Activated naive CD4-positive, alpha-beta T cell treated with anti-CD3 and anti-CD28 coated beads for 36 hours (primary cell): Measurements from ENCODE around the gene TFR2. TPM values are rescaled to one million over a fixed set of nuclear protein-coding genes. Genes with fewer than 3 reads are reported as not detected.

ENCODE experiments used
- CTCF ChIA-PET: fragments of 350-600 bp; sonication (Branson Sonifier 250); formaldehyde crosslinking; loops from one replicate; lab custom pipeline; 2021; ENCODE audit warnings: antibody characterized with exemption; lab: Charles Lee
- DNase-seq: peaks from one replicate; pipeline ENCODE4 v3.0.0-alpha.2; 2020
- H3K27ac Mint-ChIP-seq: one replicate; pipeline ENCODE4 v1.8.0; 2021; ENCODE audit warnings: mild to moderate bottlenecking, mixed read lengths
- H3K27me3 Mint-ChIP-seq: one replicate; pipeline ENCODE4 v1.8.0; 2021; ENCODE audit warnings: low read depth, mixed read lengths
- H3K36me3 Mint-ChIP-seq: one replicate; pipeline ENCODE4 v1.8.0; 2021; ENCODE audit warnings: low read depth, mixed read lengths
- H3K4me1 Mint-ChIP-seq: one replicate; pipeline ENCODE4 v1.8.0; 2021; ENCODE audit warnings: low read depth, mixed read lengths
- H3K4me3 Mint-ChIP-seq: one replicate; pipeline ENCODE4 v1.8.0; 2021; ENCODE audit warnings: mild to moderate bottlenecking, moderate library complexity, mixed read lengths
- H3K9me3 Mint-ChIP-seq: one replicate; pipeline ENCODE4 v1.8.0; 2021; ENCODE audit warnings: mixed read lengths
- intact Hi-C: fragments of 100-400 bp; cut with micrococcal nuclease; formaldehyde crosslinking; loops from one replicate; pipeline ENCODE4 v1.15.1; 2023
- total RNA-seq, 2 experiments: library from RNA; stranded (reverse); gene quantifications; one replicate each; pipeline ENCODE4 v1.2.3, GENCODE V29; 2021

The TFR2 gene
- total RNA-seq, 2 experiments from 2014 or later: 4.2 to 5.1 TPM

DNA sequence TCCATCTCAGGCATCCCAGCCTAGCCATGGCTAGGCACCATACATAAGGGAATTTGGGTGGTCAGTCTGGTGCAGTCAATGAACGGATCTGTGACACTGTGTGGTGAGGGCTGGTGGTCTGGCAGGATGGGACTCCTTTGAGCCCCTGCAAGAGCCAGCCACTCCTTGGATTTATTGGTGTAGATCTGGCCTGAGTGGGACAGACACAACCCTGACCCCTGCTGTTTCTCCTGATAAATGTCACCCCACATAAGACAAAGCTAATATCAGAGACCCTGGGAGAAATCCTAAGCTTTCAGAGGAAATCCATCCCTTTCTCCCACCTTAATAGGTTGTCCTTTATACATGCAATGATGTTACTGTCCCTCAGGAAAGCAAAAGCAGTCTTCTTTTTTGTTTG lies 52.9 kb downstream of the TFR2 start:
- peak; percentile 25 for DNase-seq
- Mint-ChIP-seq H3K27me3 (peaks cover 7% of the 10 kb centered on the region), H3K9me3 (no peaks in the 10 kb centered on the region), H3K27ac (no peak overlapping the region), H3K36me3 (no peaks in the 10 kb centered on the region), H3K4me3 (peak overlapping the region; percentile 25), H3K4me1 (peaks cover 18% of the 10 kb centered on the region)
- CTCF ChIA-PET: interaction anchor here (0.5 to 2.1 kb wide), 14 partner anchors 11 to 471 kb away, joined by 3 to 15 read pairs (median 4); partner anchors contain the start of gene POP7
- intact Hi-C loops: loop anchor here (1.0 kb wide), 2 partner anchors 24 to 119 kb away; no protein-coding TSS in a partner anchor

DNA sequence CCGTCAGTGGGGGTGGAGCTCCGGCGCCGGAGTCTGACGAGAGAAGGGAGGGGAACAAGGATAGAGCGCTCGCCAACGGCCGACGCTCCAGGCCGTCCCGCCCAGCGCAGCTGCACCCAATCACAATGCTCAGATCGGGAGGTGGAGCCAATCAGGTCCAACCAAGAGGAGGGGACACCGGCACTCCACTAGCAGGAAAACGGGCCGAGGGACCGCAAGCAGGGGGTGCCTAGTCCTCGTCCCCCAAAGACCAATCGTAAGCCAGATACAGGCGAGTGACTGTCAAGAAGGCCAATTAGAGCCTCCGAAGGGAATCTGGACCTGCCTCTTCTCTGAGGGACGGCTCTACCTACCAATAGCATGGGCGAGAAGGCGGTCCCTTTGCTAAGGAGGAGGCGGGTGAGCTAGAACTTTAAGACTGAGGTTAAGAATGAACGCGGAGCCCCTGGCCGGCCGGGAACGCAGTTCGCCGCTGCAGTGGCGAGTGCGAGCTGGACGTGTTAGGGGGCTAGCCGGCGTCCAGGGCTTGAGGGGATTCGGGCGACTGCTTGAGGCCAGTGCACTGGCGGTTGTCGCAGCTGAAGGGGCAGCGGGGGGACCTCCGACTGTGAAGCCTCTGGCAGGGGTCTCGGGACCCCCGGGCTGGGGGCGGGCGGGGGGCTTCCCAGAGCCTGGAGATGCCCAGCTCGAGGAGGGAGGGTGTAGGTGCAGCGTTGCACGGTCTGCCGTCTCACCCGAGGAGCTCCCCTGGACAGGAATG lies 54.9 kb downstream of the TFR2 start, which contains the start of gene FBXO24:
TSS of gene FBXO24 (plus strand) at position 63 of the 760 bp plus-strand sequence. CDS start at position 361, 298 bp downstream.
- peak within 1 kb of the TSS; percentile 89 for H3K4me3 Mint-ChIP-seq
- H3K27ac Mint-ChIP-seq: peak within 1 kb of the TSS; percentile 97
- DNase-seq: peak; percentile 100
- peaks cover 27% of the 10 kb centered on the region for H3K4me1 Mint-ChIP-seq
- H3K27me3 Mint-ChIP-seq: peaks cover 7% of the 10 kb centered on the region
- intact Hi-C loops: loop anchor here (1.0 kb wide), 10 partner anchors 18 to 157 kb away; partner anchors contain the start of genes AGFG2, MEPCE, MOSPD3 and TSC22D4
- H3K9me3 Mint-ChIP-seq: no peaks in the 10 kb centered on the region
- peaks cover 1% of the 10 kb centered on the region for H3K36me3 Mint-ChIP-seq
- CTCF ChIA-PET: interaction anchor here (0.6 to 4.6 kb wide), 14 partner anchors 19 to 119 kb away, joined by 3 to 30 read pairs (median 4); partner anchors contain the start of genes GIGYF1 and POP7

DNA sequence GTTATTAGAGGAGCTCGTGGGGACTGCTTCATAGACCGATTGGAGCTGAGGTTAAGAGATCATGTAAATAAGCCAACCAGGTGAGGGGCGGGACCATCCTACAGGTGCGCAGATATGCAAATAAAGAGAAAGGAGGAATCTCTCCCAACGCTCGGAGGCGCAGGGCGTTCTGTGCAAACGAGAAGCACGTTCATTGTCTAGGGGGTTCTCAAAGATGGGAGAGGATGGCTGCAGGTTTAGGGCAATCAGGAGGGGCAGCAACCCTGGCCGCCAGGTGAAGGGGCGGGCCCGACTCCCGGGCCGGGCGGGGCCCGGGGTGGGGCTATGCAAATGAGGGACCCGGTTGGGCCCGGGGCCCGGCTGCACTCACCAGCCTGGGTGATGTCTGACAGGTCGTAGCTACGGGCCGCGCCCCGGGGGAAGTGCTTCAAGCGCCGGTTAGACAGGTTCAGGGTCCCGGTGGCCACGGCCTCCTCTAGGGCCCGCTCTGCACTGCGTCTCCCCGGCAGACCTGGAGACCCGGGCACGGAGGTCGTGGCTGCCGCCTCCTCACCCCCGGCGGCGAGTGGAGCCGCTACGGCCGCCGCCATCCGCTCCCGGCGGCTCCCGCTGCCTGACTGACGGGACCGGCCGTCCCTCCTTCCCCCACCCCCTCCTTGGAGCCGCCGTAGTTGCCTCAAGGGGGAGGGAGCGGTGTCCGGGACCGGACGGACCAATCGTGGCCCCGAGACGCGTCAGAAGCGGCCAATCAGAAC lies 55.7 kb downstream of the TFR2 start, which contains the start of gene LRCH4:
TSS of gene LRCH4 (minus strand) at position 619 of the 755 bp plus-strand sequence. CDS start at position 590, 29 bp downstream.
- peak within 1 kb of the TSS; percentile 89 for H3K4me3 Mint-ChIP-seq
- peaks cover 1% of the 10 kb centered on the region for H3K36me3 Mint-ChIP-seq
- no peaks in the 10 kb centered on the region for H3K9me3 Mint-ChIP-seq
- peak within 1 kb of the TSS; percentile 97 for H3K27ac Mint-ChIP-seq
- H3K4me1 Mint-ChIP-seq: peaks cover 29% of the 10 kb centered on the region
- DNase-seq: peak; percentile 68
- intact Hi-C loops: loop anchor here (1.0 kb wide), 10 partner anchors 19 to 156 kb away; partner anchors contain the start of genes AGFG2, MEPCE, MOSPD3 and TSC22D4
- CTCF ChIA-PET: interaction anchor here (0.6 to 4.6 kb wide), 15 partner anchors 20 to 140 kb away, joined by 3 to 30 read pairs (median 5); partner anchors contain the start of genes GIGYF1 and POP7
- H3K27me3 Mint-ChIP-seq: peaks cover 7% of the 10 kb centered on the region

DNA sequence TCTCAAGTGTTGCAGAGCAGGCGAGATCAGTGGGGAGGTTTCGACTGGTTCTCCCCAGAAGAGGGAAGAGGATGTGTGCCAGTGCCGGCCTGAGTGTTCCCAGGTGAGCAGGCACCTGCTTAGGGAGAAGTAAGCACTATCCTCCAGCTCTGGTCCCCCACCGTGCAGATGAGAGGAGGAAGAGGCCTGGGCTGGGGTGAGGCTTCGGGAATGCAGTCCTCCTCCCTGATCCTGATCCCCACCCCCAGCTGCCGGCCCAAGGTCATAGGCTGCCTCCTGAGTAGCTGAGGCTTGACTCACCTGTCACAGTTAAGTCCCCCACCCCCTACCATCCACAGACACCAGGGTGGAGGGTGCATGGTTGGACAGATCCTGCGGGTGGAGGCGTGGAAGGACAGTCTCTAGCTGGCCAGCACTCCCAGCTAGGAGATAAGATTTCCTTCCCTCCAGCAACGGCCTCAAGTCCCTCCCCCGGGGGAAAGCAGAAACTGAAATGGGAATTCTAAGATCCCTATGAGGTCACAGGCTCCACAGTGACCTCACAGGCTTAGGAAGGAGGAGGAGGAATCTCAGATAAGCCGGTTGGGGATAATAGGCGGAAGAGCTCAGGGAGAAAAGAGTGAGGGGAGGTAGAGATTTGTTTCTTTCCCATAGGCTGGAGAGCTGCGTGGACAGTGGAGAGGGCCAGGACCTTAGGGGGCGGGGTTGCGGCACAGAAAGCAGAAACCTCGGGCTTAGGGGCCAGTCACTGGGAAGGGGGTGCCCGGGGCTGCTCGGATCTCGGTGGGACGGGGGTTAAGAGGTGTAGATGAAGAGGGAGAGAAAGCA lies 56.5 kb downstream of the TFR2 start:
- H3K9me3 Mint-ChIP-seq: no peaks in the 10 kb centered on the region
- CTCF ChIA-PET: interaction anchor here (0.8 to 4.6 kb wide), 11 partner anchors 13 to 141 kb away, joined by 3 to 30 read pairs (median 5); partner anchors contain the start of genes GIGYF1, MOSPD3 and POP7
- H3K4me3 Mint-ChIP-seq: peak overlapping the region; percentile 89
- no peaks in the 10 kb centered on the region for H3K27me3 Mint-ChIP-seq
- H3K27ac Mint-ChIP-seq: peak overlapping the region; percentile 97
- intact Hi-C loops: no loop called here
- DNase-seq: peak; percentile 37
- peaks cover 1% of the 10 kb centered on the region for H3K36me3 Mint-ChIP-seq
- peaks cover 29% of the 10 kb centered on the region for H3K4me1 Mint-ChIP-seq

DNA sequence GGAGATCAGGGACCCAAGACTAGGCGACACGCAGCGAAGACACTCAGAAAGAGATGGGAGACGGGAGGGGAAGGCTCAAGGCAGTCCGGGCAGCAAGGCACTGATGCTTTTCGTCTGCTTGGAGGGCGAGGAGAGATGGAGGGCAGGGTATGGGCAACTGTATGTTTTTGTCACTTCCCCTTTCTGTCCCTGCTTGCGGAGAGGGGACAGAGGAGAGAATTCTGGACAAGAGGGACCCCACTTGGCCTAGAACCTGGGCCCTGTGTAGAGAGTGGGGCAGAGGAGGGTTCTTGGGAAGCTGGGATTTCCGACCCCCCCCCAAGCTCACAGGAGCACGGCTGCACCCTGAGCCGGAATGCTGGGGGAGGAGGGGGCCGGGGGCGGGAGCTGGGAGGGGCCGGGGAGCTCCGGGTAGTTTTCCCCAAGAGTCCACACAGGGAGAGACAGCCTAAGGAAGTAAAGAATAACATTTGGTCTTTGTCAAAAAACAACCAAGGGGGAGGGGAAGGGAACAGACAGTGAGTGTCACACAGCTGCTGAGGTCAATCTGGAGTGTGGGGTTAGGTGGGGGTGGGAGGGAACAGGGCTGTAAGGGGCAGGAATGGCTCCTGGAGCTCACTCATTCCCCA lies 57.2 kb downstream of the TFR2 start:
- DNase-seq: peak; percentile 23
- Mint-ChIP-seq H3K27ac (peak overlapping the region; percentile 97), H3K27me3 (no peaks in the 10 kb centered on the region), H3K4me3 (peak overlapping the region; percentile 89), H3K4me1 (peaks cover 29% of the 10 kb centered on the region), H3K36me3 (peaks cover 3% of the 10 kb centered on the region), H3K9me3 (no peaks in the 10 kb centered on the region)
- intact Hi-C loops: no loop called here
- CTCF ChIA-PET: interaction anchor here (0.6 to 4.6 kb wide), 11 partner anchors 14 to 155 kb away, joined by 3 to 30 read pairs (median 4); partner anchors contain the start of genes GIGYF1, MOSPD3 and ZCWPW1

DNA sequence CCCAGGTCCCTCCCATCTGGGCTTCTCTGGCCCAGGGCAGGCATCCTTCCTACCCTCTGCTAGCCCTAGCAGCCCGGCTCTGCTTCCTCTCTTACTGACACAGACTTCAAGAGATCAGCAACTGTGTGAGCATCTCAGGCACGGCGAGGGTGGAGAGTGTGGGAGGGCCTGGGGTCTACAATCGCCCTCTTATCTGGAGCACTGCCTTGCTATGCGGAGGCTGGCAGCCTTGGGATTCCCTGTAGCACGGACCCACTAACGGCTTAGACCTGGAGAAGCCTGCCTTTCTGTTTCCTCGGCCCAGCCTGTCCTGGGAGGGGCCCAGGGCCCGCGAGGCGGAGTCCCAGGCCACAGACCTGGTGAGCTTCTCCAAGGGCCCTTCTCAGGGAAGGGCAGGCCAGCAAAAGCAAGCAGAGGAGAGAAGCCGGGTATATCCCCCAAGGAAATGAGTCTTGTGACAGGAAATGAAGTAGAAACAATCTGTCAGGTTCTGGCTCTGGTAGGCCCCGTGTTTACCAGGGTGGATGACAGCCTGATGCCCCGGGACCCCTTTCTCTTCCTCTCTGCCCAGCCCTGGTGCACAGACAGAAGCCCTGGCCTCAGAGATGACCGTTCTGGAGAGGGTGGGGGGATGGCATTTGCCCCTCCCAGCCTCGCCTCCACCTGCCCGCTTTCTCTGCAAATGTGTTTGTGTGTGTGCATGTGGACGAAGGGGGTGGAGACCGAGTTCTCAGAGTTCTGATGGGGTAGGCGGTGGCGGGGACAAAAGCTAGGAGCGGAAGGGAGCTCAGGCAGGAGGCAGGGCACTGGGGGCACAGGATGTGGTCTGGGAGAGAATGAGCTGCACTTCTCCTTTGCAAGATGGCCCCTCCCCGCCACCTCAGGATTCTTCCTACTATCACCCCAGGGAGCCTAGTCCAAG lies 58.0 kb downstream of the TFR2 start:
- CTCF ChIA-PET: interaction anchor here (0.6 to 4.6 kb wide), 8 partner anchors 14 to 155 kb away, joined by 3 to 30 read pairs (median 4); partner anchors contain the start of genes GIGYF1, MOSPD3 and ZCWPW1
- Mint-ChIP-seq H3K4me3 (peak overlapping the region; percentile 89), H3K36me3 (peaks cover 8% of the 10 kb centered on the region), H3K27ac (peak overlapping the region; percentile 97), H3K27me3 (no peaks in the 10 kb centered on the region), H3K4me1 (peaks cover 29% of the 10 kb centered on the region), H3K9me3 (no peaks in the 10 kb centered on the region)
- intact Hi-C loops: loop anchor here (1.0 kb wide), 2 partner anchors 12 to 291 kb away; no protein-coding TSS in a partner anchor
- DNase-seq: peak; percentile 85

DNA sequence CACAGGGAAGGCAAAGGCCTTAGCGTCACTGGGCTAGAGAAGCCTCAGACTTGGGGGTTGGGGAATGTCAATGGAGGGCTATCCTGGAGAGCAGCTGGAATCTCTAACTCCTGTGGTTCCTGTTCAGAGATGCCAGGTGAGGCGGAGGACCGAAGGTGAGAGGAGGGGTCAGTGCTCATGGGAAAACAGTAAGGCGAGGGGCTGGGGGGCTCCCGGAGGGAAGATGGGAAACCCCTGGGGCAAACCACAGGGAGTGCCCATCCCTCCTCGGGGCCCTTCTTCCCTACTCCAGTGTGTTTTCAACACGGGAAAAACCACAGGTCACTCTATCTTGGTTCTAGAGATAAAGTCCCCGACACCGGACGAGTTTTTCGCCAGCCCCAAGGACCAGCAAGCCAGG lies 58.7 kb downstream of the TFR2 start:
- intact Hi-C loops: loop anchor here (1.0 kb wide), 2 partner anchors 11 to 292 kb away; no protein-coding TSS in a partner anchor
- Mint-ChIP-seq H3K9me3 (no peaks in the 10 kb centered on the region), H3K27ac (peak overlapping the region; percentile 97), H3K4me3 (peak overlapping the region; percentile 16), H3K36me3 (peaks cover 8% of the 10 kb centered on the region), H3K4me1 (peaks cover 29% of the 10 kb centered on the region), H3K27me3 (no peaks in the 10 kb centered on the region)
- CTCF ChIA-PET: interaction anchor here (1.4 to 1.5 kb wide), 2 partner anchors 19 to 113 kb away, joined by 3 to 4 read pairs; no protein-coding TSS in a partner anchor
- DNase-seq: no peak

DNA sequence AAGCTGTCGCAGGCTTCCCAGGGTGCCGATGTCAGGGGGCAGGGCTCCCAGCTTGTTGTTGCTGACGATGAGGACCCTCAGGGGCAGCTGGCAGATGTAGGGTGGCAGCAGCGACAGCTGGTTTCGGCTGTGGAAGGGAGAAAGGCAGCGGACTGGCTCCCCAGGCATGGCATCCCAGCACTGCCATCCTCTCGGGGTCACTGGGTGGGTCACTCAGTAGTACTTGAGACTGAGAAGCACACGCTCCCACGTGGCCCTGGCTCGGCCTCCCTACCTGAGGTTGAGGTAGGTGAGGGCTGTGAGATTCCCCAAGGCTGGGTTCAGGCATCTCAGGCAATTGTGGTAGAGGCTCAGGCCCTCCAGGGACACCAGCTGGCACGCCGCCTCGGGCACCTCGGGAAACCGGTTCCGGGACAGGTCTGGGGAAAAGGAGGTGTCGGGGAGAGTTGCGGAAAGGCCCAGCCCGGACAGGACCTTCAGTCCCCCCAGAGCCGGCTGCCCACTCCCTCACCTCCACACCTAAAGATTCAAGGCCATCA lies 59.2 kb downstream of the TFR2 start:
- intact Hi-C loops: no loop called here
- H3K27me3 Mint-ChIP-seq: no peaks in the 10 kb centered on the region
- H3K9me3 Mint-ChIP-seq: no peaks in the 10 kb centered on the region
- CTCF ChIA-PET: interaction anchor here (0.6 to 1.1 kb wide), 2 partner anchors 19 to 108 kb away, joined by 3 to 4 read pairs; no protein-coding TSS in a partner anchor
- H3K4me3 Mint-ChIP-seq: no peak overlapping the region
- peaks cover 8% of the 10 kb centered on the region for H3K36me3 Mint-ChIP-seq
- DNase-seq: no peak
- peak overlapping the region; percentile 97 for H3K27ac Mint-ChIP-seq
- H3K4me1 Mint-ChIP-seq: peaks cover 29% of the 10 kb centered on the region

DNA sequence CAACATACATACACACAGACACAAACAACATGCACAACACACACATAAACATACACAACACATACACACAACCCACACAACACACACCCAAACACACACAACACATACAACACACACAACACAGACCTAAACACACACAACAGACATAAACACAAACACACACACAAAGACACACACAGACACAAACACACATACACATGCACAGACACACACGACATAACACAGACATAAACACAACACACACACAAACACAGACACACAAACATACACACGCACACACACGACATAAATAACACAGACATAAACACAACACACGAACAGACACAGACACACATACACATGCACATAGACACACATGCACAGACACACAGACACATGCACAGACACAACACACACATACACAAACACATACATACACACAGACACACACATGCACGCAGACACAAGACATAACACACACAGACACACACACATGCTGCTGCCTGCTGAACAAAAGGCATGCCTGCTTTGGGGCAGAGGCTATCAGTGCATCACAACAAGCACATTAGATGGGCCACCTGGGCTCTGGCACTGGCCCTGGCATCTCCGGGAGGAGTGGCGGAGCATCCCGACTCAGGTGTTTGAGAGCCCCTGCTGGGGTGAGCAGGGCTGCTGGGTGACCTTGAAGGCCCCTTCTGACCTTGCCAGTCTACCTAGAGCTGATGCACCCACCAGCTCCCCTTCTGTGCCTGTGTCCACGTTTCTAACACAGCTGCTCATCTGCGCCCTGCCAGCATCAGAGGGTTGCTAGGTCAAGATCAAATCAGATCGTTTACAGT lies 60.7 kb downstream of the TFR2 start:
- Mint-ChIP-seq H3K4me3 (no peak overlapping the region), H3K36me3 (peaks cover 14% of the 10 kb centered on the region), H3K27me3 (no peaks in the 10 kb centered on the region), H3K4me1 (peaks cover 29% of the 10 kb centered on the region), H3K9me3 (no peaks in the 10 kb centered on the region), H3K27ac (no peak overlapping the region)
- DNase-seq: no peak
- intact Hi-C loops: no loop called here
- CTCF ChIA-PET: interaction anchor here (1.1 to 1.2 kb wide), 2 partner anchors 14 to 18 kb away, joined by 3 to 4 read pairs; no protein-coding TSS in a partner anchor
